Jurkat, Clone E6-1 (cell line): Measurements from ENCODE around the gene ZFR.
"Not testable (repeated sequence)": the region's sequence is repeated elsewhere in the genome, so short reads cannot be mapped to it uniquely, and the experiment has no call there.

Experiments used
- DNase-seq: peaks from one replicate; pipeline ENCODE4 v3.0.0-alpha.2; 2011; ENCODE audit warnings: low read depth, low spot score
- H3K4me3 ChIP-seq: 2 replicates; pipeline ENCODE4 v1.5.1; 2011; ENCODE audit warnings: mild to moderate bottlenecking, low read length, control low read depth, moderate library complexity

Gene ZFR

DNA sequence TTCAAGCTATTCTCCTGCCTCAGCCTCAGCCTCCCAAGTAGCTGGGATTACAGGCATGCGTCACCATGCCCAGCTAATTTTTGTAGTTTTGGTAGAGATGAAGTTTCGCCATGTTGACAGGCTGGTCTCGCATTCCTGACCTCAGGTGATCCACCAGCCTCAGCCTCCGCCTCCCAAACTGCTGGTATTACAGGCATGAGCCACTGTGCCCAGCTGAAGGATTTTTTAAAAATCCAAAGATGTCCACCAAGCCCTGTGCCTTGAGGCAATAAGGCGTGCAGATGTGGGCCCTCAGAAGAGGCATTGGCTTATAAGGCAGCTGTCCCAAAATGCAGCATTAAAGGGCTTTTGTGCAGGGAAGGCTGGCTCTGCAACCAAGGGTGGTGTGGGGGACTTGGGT, 10.3 kb upstream of the ZFR start:
- no peak overlapping the region for H3K4me3 ChIP-seq
- DNase-seq, result no peak

DNA sequence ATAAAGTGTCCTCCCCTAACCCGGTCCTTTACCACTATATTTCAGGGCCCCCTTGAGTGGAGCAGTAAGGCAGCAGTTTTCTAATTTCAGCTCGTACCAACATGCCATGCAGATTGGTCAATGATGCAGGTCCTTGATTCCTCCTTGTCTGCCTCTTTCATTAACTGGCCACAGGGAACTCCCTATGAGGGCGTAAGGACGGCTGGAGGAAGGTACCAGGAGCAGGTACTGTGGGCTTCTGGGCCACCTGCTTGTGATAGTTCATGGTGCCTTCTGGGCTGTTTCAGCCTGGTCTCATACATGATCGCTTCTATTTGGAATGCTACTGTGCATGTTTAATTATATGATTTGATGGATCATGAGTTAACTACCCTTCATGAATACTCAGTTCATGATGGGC, 9.4 kb upstream of the ZFR start:
- H3K4me3 ChIP-seq, result no peak overlapping the region
- no peak for DNase-seq

DNA sequence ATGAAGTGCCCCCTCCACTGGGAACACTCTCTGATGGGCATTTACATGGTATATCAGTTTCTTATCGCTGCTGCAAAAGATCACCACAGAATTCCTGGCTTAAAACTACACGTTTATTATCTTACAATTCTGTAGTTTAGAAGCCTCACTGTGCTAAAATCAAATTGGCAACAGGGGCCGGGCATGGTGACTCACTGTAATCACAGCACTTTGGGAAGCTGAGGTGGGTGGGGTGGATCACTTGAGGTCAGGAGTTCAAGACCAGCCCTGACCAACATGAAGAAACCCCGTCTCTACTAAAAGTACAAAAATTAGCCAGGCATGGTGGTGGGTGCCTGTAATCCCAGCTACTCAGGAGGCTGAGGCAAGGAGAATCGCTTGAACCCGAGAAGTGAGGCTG, 7.8 kb upstream of the ZFR start:
- H3K4me3 ChIP-seq, DNase-seq: not testable (repeated sequence)

DNA sequence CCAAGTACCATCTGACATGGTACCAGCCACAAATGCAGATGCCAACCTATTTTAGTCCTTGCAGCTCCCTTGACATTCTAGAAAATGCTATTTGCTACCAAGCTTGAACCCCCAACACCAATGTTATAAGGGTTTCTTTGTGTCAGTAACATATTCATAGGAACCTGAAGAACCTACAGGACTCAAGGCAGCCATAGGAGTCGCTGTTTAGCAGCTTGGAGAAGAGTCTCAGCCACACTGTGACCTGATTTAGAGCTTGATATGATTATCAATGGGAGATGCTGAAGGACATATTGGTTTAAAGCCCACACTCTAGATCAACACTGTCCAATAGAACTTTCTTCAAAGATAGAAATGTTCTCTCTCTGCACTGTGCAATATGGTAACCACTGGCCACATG, 6.4 kb upstream of the ZFR start:
- H3K4me3 ChIP-seq, result no peak overlapping the region
- DNase-seq, result no peak

DNA sequence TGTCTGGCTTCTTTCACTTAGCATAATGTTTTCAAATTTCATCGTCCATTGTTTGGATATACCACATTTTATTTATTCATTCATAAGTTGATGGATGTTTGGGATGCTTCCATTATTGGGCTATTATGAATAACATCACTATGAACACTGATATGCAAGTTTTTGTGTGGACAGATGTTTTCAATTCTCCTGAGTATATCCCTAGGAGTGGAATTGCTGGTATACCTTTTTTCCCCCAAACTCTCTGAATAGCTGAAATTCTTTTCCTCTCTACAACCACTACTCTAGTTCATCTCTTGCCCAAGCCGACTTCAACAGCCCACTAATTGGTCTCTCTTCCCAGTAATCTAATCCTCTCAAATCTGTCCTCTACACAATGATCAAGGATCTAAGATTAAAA, 4.7 kb upstream of the ZFR start:
- H3K4me3 ChIP-seq, result no peak overlapping the region
- DNase-seq, result no peak

DNA sequence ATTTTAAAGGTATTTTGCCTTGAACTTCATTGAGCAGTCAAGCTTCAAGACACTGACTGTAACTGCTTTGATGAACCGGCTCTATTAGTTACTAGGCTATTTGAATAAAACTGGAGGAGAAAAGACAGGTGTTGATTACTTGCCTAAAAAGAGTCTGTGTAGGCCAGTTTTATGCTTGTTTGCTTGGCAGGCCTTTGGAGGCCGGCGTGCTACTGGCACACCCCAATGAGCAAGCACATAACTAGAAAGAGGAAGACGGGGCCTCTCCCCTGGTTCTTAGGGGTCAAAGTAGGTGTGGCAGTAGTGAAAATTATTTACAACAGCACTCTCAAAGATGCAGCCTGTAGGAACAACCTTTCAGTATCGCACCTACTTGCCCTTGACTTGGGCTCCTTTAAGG, 2.1 kb upstream of the ZFR start:
- DNase-seq, result no peak
- no peak overlapping the region for H3K4me3 ChIP-seq

DNA sequence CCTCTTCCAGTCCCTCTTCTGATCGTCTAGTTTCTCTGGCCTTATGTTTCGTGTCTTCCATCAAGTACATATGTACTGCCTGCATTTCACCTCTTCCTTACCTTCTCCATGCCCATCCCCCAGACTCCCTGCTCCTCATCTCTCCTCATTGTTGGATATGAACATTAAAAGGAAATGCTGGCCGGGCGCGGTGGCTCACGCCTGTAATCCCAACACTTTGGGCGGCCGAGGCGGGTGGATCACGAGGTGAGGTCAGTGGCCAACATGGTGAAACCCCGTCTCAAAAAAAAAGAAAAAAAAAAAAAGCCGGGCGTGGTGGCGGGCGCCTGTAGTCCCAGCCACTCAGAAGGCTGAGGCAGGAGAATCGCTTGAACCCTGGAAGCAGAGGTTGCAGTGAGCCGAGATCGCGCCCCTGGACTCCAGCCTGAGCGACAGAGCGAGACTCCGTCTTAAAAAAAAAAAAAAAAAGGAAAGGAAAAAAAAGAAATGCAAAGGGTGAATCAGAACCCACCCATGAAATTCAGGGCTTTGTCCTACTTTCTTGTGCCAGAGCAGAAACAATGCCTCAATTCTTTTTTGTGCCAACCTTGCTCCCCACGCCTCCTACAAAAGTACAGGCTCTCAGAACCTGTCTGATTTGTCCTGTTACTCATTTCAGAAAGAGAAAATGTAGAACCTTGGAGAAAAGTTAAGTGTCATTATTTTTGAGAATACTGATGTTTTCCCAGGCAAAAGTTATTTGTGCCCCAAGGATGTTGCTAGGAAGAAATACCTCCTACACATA, 1.5 kb upstream of the ZFR start:
- no peak for DNase-seq
- H3K4me3 ChIP-seq, result no peak overlapping the region

DNA sequence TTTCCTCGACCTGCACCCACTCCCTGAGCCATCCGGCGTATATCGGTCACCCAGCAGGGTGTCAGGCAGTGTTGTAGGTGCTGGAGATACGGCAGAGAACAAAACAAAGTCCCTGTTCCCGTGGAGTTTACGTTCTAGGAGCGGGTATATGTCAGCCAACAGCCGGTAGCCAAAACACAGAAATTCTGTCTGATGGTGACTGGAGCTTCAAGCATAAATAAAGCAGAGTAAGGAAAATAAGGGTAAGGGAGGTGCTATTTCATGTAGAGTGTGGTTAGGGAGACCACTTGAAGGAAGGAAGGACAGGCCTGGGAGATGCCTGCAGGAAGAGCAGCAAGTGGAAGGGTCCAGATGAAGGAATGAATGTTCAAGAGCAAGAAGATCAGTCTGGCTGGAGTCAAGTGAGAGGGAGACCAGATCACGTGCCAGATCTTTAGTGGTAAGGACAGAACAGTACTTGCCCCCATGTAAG, 783 bp upstream of the ZFR start:
- DNase-seq, result no peak
- H3K4me3 ChIP-seq, result no peak overlapping the region

DNA sequence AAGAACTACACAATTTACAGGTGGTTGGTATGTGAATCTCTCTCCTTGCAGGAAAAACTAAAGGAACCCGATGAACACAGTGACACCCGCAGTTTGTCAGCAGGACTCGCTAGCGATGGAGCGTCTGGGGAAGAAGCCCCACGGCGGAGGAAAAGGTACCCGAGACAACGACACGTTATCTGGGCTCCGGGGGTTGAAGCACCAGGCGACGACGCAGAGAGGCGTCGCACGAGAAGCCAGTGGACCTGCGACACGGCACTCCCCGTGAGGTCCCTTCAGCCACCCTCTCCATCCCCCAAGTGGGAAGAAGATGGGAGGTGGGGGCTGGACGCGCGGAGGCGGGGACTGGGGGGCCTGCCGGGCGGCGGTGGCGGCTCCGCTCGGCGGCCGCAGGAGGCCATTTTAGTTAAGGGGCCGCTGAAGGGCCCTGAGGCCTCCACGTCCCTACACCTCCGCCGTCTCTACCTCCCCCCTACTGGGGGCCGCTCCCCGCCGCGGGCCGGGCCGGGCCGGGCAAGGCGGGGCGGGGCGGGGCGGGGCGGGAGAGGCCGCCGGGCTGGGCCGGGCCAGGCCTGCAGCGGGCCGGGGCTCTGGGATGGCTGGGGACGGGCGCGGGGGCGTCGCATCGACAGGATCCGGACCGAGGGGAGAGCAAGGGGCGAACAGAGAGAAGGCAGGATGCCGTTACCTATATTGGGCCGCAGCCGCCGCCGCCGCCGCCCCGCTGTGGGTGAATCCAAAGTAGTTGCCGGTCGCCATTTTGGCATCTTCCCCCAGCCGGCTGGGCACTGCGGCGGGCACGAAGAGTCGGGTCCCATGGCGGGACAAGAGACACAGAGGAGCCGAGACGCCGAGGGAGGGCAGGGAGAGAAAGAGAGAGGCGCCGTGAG, 754 bp downstream of the ZFR start:
- no peak for DNase-seq

DNA sequence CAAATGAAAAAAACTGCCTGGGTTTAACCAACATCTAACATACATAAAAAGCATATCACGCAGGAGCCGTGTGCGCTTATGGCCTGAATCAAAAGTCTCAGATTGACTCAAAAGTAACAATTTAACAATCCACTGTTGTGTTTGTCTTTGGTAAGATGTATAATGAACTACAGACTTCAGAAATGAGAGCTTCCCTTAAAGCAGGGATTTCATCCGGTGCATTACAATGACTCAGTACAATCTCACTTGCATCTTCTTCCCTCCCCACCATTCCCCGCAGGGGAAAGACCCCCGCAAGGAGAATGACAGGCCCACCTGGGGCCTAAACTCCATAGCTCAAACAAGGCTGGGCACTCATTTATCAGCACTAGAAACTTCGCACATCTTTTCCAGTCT, 1.4 kb downstream of the ZFR start:
- H3K4me3 ChIP-seq, result peak overlapping the region; percentile 66
- no peak for DNase-seq

More for the DNA sequence above, 754 bp downstream of the ZFR start:
- peak overlapping the region; percentile 66 for H3K4me3 ChIP-seq

DNA sequence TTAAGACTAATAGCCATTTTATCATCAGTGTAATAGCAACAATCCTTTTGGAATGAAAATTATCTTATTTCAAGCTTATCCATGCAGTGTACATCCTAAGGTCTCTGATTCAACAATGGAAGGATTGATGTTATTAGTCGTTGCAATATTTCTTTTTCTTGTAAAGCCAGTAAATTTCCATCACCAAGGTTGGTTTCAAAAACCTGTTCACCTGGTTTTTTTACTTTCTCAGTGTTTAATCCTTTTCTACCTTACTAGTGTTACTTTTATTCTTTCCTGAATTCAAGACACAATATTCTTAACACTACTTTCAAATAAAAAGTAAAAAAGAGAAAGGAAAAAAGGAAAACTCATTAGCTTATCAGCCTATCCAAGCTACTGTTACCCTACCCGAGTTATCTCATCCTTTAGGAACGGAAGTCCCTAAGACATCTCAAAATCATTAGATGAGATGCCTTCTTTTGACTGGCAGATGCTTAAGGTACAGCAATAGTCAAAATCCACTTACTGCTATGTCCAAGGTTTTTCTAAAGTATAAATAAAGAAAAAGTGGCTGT, 5.4 kb downstream of the ZFR start:
- no peak for DNase-seq
- no peak overlapping the region for H3K4me3 ChIP-seq

DNA sequence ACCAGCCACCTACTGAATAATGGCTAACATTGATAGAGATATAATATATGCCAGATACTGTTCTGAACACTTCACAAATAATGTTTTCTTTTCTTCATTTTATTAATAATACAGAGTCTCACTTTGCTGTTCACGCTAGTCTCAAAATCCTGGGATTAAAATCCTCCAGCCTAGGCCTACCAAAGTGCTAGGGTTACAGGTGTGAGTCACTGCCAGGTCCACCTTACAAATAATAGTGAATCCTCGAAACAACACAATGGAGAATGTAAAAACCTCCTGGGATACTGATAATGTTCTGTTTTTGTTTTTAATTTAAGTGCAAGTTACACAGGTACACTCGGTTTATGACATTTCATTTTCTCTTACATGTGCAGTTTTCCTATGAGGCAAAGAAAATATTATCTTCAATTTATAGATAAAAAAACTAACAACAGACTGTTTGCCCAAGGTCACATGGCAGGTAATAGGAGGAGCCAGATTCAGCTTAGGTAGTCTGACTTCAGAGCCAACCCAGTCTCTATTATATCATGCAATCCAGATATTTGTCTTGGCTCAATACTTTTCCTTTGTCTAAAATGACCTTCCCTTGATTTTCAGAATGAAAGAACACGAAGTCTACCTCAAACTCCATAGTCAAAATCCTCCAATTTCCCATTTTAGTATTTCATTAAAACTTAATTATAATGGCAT, 7.8 kb downstream of the ZFR start:
- no peak for DNase-seq
- H3K4me3 ChIP-seq, result no peak overlapping the region

DNA sequence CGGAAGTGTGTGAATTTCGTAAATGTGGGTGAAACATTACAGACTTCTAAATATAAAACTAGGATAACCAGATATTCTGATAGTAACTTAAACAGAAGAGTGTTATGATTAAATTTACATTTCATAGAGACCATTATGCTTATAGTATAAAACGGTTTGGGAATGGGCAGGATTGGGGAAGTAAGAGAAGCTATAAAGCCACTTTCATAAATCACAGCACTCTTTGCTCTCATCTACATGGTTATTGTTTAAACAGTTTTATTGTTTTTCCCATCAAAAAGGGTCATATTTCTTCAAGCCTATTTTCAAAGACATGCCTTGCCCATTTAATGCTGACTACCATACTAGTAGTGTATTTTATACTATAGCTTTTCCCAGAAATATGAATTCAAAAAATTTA, 9.2 kb downstream of the ZFR start:
- DNase-seq, result no peak
- no peak overlapping the region for H3K4me3 ChIP-seq

DNA sequence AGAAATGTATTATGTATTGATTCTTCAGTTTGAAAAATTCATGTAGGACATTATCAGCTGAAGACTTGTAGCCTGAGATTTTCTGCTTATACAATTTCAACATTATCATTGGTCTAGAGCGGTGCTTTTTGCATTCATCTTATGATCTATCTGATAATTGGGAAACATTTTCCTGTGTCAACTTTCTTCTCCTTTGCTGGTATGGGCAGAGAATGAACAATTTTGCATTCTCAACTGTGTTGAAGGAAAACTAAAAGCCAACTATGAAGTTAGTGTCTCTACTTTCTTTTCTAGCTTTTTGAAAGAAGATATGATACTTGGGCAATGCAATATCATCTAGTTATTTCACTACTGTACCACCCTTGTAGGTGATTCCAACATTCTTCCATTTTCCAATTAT, 10.3 kb downstream of the ZFR start:
- H3K4me3 ChIP-seq, result no peak overlapping the region
- no peak for DNase-seq

DNA sequence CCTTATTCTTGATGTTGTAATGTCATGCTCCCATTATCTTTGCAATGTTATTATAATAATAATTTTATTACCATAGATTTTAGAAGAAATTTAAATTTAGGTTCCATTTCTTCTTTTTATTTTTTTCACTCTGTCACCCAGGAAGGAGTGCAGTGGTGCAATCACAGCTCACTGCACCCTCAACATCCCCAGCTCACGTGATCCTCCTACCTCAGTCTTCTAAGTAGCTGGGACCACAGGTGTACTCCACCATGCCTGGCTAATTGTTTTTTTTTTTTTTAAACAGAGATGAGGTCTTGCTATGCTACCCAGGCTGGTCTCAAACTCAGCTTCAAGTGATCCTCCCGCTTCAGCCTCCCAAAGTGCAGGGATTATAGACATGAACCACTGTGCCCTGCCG, 11.9 kb downstream of the ZFR start:
- DNase-seq, result no peak
- H3K4me3 ChIP-seq, result no peak overlapping the region

DNA sequence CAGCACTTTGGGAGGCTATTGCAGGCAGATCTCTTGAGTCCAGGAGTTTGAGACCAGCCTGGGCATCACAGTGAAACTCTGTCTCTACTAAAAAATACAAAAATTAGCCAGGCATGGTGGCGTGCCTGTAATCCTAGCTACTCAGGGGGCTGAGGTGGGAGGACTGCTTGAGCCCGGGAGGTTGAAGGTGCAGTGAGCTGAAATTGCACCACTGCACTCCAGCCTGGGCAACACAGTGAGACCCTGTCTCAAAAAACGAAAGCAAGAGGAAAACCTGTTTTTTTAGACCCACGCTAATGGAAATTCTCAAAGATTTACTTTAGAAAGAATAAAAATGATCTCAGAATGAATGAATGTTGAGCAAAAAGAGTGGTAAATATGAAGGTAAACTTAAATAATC, 13.7 kb downstream of the ZFR start:
- not testable (repeated sequence) for DNase-seq, H3K4me3 ChIP-seq

DNA sequence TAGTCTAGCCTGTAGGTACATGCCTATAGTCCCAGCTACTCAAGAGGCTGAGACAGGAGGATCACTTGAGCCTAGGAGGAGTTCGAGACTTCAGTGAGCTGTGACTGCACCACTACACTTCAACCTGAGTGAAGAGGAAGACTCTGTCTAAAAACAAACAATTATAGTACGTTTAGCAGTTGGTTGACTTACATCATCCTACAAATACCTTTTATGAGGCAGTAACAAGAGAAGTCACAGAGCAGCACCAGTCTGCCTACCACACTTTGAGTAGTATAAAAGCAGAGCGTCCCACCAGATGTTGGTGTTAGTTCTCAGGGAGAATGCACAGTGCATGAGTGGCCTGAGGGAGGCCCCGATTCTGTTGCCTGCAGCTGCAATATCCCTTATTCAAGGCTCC, 16.1 kb downstream of the ZFR start:
- DNase-seq, result no peak
- no peak overlapping the region for H3K4me3 ChIP-seq

DNA sequence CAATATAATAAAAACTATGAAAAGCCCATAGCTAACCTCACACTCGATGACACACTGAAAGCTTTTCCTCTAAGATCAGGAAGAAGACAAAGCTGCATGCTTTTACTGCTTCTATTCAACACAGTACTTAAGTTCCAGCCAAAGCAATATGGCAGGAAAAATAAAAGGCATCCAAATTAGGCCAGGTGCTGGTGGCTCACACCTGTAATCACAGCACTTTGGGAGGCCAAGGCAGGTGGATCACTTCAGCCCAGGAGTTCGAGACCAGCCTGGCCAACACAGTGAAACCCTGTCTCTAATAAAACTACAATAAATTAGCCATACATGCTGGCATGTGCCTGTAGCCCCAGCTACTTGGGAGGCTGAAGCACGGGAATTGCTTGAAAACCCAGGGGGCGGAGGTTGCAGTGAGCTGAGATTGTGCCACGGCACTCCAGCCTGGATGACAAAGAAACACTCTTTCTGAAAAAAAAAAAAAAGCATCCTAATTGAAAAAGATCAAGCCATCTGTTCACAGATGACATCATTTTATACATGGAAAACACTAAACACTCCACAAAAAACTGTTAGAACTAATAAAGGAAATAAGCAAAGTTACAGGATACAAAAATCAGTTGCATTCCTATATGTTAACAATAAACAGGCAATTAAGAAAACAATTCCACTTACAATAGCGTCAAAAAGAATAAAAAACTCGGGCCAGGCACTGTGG, 17.9 kb downstream of the ZFR start:
- DNase-seq, result no peak

DNA sequence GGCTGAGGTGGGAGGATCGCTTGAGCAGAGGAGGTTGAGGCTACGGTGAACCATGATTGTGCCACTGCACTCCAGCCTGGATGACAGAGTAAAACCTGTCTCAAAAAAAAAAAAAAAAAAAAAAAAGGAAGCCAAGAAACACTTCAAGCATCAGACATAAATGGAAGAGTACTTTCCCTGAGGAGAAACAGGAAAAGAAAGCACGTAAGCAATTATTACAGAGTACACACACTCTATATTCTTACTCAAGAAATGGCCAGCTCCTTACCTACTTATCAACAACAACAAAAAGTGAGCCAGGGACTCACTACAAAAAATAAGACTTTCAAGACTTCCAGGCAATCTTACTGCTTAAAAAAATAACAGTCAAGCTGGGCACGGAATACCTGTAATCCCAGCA, 21.8 kb downstream of the ZFR start:
- no peak overlapping the region for H3K4me3 ChIP-seq
- DNase-seq, result no peak

More for the DNA sequence above, 17.9 kb downstream of the ZFR start:
- H3K4me3 ChIP-seq, result no peak overlapping the region
